ENCODE results near the gene STARD5.
A peak's percentile ranks its signal among the peaks of the same experiment; 100 is the strongest.
"Not testable (repeated sequence)": the region's sequence is repeated elsewhere in the genome, so short reads cannot be mapped to it uniquely, and the experiment has no call there.

Gene STARD5, protein sequence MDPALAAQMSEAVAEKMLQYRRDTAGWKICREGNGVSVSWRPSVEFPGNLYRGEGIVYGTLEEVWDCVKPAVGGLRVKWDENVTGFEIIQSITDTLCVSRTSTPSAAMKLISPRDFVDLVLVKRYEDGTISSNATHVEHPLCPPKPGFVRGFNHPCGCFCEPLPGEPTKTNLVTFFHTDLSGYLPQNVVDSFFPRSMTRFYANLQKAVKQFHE

DNA sequence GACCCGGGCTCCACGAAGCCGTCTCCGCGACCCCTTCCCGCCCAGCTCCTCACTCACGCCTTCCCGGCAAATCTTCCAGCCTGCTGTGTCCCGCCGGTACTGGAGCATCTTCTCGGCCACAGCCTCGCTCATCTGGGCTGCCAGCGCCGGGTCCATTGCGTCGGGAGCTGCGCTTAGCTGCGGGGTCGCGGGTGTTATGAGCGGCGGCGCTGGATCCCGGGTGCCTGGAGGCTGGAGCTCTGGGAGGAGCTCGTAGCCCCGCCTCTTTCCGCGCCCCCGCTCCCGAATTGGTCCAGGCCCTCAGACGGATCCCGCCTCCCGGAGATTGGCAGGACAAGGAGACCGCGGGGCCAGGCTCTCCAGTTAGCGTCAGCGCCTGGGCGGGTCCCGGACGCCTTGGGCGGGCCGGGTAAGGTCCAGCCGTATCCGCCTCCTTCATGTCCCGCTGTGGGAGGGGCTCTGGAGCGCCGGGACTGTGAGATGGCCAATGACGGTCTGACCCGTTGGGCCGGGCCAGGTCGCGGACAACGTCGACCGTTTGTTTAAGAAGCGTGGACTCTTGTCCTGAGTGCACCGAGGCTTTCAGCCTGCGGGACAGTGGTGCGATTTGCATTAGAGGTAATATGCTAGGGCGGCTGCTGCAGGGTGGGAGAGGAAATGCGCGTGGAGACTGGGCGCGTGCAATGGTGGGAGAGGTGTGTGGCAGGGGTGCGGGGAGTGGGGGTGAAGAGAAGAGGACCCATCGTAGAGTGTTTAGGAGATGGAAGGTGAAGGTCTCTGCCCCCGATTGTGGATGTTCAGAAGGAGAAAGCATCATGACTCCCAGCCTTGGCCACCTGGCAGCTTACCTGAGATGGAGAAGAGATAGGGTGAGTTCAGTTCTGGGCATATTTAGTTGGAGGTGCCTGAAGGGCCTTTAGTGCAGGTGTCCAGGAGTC lies at the start of gene STARD5:
Gene STARD5, minus strand, starts transcription at position 198 of the 938 bp plus-strand sequence. Its CDS starts 42 bp downstream, at position 156.
- peak; percentile 97 to 98 for DNase-seq

DNA sequence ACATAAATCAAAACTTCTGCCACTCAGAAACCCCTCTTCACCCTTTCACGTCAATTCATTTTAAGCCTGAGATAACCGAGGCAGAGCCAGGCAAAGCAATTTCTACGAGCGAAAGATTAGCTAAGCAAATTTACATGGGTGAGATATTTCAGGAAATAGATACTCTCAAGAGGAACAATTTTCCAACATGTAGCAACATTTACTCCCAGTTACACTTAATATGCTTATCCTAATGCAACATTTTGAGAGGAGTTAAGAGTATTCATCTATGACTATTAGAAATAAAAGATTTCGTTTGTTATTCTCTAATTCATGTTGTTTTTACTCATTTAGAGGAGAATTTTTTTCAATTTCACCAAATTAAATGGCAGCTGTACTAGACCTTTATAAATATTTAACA lies 49.2 kb upstream of the STARD5 start:
- no peak for DNase-seq

DNA sequence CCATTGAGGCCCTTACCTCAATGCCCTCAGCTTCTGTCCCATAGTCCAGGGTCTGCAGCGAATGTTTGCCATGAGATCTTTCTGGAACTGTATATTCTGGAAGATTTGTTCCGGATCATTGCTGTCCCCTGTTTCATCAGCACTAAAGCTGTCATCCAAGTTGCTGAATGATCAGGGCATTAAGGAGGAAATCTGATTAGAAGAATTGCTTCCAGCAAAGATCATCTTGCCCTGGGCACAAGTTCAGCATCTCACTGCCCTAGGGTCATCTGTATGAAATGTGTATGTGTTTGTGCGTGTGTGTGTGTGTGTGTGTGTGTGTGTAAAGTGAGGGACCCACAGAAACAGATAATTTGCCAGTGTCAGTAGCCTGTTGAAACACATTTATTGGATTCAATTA lies 48.6 kb upstream of the STARD5 start:
- DNase-seq, result no peak

DNA sequence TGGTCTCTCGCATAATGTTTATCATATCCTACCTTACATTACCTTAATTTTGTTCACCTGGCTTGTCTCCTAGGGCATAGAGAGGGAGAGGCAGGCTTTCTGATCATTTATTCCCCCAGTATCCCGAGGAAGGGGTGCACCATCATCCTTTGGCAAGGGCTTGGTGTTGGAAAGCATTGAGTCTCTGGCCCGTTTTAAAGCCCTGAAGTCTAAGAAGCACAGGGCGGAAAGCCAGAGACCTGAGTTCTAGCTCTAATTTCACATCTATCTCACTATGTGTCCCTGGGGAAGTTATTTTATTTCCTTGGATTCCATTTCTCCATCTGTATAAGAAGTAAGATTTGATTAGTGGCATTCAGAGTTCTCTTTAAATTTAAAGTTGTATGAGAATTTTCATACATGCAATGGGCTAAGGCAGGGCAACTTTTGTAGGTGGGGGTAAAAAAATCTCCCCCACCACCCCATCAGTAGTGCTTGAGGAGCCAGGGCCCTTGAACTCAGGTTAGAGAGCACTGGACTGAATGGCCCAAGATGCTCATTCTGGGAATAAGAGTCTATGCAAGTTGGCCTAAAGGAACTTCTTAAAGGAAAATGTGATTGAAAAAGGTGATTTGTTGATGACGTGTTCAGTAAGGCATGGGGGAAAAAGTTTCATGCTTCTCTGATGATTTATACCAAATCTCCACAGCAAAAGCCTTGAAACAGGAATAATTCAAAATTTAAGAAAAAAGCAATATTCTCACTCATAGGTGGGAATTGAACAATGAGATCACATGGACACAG lies 40.0 kb upstream of the STARD5 start:
- no peak for DNase-seq

DNA sequence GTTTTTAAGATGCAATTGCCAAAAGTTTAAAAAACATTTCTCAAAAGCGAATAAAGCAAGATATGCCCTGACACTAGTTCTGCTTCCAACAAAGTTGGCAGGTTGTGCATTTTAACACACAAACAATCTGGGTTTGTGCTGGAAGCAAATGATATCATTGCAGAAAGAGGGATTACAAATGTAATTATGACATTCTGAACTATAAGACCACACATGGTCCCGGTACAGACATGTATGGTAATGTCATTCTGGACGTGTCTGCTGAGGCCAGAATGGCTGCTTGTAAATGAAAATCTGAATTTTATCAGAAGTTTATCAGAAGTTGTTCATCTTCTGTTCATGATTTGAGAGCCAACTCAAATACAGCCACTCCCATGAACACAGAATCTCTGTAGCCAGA lies 39.3 kb upstream of the STARD5 start:
- no peak for DNase-seq

DNA sequence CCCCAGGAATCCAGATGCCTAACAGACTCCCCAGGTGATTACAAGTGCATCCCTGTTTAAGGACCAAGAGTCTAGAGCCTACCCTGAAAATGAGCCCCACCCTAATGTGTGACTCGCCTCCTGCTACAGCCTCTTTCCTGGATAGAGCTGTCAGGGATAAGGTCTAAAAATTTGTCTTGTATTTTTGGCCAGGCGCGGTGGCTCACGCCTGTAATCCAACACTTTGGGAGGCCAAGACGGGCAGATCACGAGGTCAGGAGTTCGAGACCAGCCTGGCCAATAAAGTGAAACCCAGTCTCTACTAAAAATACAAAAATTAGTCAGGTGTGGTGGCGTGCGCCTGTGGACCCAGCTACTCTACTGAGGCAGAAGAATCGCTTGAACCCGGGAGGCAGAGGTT lies 38.8 kb upstream of the STARD5 start:
- DNase-seq, result no peak

DNA sequence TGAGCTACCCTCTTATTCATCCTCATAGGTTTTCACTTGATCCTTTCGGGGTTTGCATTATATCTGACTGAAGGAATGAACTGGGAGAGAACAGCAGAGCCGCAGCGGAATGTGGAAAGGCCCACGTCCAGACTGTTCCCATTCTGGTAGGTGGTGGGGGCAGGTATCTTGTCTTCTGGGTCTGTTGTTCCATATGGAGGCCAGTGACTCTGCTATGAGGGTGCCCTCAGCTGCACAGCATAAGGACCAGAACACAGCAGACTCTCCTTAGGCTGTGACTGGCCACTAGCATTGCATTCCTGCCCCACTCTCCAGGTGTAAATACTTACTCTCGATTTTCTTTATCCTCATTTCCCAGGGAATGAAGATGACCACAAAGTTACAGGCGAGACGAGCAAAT lies 38.0 kb upstream of the STARD5 start:
- no peak for DNase-seq

DNA sequence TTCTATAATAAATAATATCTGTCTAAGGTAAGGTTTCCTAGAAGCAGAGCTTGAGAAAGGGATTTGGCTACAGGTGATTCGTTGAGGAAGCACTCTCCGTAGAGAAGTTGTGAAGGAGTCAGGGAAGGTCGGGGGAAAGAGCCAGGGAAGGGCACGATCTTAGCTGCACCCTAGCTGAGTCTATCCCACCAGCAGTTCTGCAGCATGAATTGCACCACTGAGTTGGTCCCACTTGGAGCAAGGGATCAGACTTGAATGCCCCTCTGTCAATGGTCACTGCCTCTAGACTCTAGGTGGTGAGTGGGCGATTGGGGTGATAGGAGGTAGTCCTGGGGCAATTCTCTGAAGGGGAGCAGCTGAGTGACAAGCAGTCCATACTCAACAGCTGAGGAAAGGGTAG lies 36.5 kb upstream of the STARD5 start:
- no peak for DNase-seq

DNA sequence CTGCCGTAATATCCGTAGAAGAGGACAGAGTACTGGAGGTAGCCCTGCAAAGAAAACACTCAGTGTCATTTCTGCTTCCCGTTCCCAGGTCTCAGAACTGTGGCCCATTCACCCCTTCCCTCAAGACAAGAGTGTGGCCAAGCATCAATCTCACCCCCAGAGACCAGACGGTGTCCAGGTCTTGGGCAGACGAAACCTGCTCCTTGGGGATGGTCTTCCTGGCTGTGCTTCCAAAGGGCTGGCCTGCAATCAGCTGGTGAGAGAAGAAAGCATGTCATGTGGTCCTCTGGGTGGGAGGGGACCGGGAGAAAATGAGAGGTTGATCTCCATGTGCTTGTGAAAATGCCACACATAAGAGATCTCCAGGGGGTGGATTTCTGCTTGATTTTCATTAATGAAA lies 34.3 kb upstream of the STARD5 start:
- DNase-seq, result no peak

DNA sequence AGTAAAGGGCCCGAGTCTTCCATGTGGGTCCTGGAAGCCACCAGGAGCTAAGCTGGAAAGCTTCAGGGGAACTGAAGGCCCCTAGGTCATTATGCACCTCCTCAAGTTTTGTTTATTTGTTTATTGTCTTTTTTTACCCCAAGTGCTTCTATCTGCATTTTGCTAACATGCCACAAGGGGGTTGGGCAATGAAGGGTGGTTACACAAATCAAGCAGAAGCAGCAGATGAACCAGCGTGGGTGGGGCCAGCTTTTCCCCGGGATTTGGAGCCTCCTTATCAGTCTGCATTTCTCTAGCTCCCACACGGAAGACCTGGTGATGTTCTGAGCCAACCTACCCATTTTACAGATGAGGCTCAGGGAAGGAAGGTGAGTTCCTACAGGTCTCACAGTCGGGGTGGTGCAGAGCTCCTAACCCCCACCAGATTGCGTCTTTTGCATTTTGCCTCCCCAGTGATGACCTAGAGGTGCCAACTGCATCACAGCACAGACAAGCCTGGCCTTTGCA lies 33.3 kb upstream of the STARD5 start:
- DNase-seq, result no peak

DNA sequence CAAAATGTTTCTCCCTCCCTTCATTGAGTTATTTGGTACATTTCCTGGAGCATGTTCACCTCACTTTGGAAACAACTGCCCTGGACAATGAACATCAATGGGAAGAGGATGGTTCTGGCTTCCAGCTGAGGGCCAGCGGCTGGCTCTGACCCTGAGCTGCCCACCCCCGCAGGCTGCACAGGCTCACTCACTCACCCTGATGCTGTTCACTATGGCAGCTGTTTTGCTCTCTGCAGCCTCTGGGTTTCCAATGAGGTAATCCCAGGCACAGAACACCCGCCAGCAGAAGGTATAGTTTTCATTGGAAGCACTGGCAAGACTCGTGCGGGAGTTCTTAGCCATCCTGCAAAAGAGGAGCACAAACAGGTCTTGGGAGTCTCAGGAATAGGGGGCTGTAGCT lies 32.3 kb upstream of the STARD5 start:
- no peak for DNase-seq

DNA sequence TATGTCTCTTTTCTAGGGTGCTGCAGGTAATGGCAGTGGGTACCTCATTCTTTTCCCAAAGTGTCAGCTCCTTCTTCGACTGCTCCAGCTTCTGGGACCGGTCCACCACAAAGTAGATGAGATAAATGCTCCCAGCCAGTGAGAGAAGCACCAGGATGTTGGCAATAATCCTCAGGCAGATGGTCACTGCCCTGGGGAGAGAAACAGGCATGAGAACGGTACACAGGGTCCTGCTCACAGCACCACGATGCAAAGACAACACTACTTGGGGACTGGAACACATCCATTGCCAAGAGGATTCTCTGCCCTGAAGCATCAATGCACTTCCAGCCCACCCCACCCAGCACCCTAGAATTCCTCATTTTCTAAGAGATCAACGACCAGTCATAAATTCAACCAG lies 27.7 kb upstream of the STARD5 start:
- DNase-seq, result no peak

DNA sequence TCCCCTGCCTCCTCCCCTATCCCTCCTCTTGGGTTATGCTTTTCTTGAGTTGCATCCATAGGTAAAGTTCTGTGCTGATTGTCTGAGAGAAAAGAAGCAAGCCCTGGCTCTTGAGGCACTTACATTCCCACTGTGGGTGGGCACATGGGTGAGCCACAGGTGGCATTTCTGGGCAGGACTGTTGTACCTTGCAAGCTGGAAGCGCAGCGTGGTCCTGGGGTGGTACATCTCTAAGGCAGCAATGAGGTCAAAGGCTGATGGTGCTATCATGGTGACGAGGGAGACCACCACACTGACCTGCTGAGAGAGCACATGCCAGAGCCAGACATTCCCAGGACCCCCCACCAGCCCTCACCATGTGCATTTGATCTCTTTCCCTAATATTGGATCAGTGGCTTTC lies 25.3 kb upstream of the STARD5 start:
- DNase-seq, result no peak

DNA sequence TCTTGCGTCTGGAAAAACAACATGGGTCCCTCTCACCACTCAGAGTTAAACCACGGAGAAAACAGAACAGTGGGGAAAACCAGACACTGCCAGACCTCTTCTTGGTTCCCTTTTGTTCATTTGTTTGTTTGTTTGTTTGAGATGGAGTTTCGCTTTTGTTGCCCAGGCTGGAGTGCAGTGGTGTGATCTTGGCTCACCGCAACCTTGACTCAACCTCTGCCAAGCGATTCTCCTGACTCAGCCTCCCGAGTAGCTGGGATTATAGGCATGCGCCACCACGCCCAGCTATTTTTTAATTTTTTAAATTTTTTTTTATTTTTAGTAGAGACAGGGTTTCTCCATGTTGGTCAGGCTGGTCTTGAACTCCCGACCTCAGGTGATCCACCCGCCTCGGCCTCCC lies 24.8 kb upstream of the STARD5 start:
- not testable (repeated sequence) for DNase-seq

DNA sequence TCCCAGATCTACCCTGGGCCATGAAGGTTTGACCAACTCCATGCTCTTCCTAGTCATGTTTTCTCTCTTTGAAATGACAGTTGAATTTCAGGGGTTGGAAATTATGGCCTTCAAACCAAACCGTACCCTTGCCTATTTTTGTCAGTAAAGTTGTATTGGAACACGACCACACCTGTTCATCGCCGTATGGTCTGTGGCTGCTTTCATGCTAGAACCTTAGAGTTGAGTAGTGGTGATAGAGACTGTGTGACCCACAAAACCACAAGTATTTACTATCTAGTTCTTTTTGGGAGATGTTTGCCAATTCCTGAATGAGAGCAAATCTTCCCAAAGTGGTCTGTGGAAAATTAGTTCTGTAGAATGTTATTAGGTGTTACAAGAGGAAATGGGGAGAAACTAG lies 24.0 kb upstream of the STARD5 start:
- no peak for DNase-seq

DNA sequence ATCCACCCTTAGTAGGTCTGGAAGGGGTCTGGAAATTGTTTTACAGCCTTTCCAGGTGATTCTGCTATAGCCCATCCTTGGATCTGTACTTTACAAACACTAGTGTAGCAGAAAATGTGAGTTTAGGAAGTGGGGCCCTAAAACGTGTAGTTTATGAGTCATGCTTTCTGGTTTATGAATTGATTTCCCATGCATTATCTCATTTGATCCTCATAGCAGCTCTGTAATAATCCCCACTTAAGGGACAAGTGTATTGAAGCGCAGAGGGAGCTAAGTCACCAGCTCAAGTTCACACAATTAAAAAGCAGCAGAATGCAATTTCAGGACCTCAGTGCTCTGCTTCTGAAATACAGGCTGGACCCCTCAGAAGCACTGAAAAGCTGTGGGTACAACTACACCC lies 22.7 kb upstream of the STARD5 start:
- DNase-seq, result no peak

DNA sequence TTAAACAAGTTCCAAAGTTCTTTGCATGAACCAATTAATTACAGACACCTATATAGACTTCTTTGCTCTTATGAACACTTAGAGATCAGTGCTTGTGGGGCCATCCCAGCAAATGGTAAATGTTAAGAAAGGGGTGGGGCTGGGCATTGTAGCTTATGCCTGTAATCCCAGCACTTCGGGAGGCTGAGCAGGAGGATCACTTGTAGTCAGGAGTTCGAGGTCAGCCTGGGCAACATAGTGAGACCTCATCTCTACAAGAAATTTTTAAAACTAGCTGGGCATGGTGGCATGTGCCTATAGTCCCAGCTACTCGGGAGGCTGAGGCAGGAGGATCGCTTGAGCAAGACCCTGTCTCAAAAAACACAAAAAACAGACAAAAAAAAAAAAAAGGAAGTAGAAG lies 19.4 kb upstream of the STARD5 start:
- DNase-seq, result no peak

DNA sequence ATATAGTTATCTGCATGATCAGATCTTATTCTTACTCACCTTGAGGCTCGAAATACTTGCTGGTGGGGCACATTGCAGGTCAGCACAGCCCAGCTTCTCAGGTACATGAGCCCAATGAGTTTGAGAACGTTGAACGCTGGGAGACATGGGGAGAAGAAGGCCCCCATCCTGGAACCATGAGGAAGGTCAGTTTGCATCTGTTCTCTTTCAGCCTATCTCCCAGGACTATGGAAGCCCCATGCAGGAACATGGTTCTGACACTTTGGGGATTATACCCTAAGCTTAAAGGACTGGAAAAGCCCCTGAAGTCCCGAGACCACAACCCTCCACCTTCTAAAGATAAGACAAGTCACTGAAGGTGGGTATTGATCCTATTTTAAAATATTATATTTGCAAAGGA lies 17.4 kb upstream of the STARD5 start:
- DNase-seq, result no peak

DNA sequence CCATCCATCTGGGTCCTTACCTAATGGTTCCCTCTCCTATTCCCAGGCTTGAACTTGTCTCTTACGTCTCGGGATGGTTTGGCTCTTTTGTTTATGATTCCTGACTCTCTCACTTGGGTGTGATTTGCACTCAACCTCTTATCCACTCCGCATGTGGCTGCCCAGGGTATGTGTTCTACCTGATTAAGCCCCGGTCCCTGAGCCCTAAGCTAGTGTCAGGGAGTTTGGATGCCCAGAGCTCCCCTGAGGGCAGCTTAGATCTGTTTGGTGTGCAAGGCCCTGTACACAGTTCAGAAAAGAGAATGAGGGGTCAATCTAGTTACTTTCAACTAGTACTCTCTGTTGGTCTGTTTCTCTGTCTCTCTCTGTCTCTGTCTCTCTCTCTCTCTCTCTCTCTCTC lies 15.9 kb upstream of the STARD5 start:
- no peak for DNase-seq

DNA sequence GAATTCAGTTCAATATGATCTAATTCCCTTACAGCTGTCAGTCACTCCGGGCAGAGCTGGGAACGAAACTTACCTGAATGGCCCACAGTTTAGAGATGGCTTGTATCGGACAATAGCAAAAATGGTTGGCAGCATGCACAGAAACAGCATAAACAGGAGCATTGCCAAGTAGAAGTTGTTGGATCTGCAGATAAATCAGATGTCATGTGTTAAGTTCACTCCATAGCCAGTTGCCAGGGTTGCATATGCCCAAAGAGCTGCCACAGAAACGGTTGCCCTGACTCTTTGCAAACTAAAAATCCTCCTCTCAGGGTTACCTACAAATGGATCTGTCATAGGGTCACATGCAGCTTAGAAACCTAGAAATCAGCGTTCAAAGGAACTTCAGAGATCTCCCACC lies 15.4 kb upstream of the STARD5 start:
- DNase-seq, result no peak

DNA sequence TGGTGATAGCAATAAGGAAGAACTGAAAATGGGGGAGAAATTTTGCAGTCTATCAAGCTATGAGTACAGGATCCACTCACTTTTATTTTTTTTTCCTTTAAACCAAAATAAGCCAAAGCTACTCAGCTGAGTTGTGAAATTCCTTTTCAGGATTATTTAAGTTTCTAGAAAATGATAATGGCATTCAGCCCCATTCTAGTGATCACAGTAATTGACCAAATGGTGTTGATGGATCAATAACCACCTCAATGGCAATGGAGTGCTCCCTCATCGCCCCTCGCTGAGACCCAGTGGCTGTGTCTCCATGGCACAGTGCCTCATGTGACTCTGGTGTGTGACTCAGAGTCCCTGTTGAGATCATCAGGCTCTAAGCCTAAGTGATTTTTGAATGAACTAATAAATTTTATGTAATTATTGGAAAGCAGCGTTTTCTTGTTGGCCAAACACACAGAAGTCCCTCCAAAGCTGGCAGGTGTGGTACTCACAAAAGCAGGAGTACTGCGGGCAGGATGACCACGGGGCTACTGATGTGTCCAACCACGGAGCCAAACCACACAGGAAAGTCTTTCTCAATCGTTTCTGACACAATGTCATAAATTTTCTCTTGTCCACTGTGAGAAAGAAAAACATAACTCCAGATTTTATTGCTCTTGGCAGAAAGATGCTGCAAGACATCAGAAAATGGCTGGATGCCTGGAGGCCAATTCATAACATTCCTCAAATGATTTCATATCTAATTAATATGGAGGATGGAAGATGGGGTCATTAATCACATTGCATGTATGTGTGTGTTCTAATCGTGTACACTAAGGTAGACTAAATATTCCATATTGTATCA lies 14.4 kb upstream of the STARD5 start:
- DNase-seq, result peak in 1 of 2 experiments; percentile 9

DNA sequence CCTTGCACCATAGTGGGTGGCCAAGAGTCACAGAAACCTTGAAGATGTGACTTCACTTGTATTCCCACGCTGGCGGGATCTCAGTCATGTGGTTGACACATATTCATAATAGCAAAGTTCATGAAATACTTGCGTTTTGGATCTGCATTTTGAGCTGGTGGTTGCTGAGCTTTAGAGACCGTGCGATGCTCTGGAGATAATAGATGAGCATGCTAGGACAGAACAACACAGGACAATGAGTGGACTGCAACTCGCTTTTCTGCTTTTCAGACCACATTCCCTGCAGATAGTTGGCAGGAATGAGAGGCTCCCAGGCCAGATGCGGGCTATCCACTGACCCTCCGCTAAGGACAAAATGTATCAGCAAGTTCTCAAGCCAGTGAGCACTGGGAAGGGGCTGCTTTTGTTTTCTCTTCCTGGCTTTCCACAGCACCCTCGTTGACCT lies 13.8 kb upstream of the STARD5 start:
- no peak for DNase-seq
